Heart left ventricle (tissue), 16 donors: ENCODE measurements around the gene PCSK6. TPM values are rescaled to one million over a fixed set of nuclear protein-coding genes. Genes with fewer than 3 reads are reported as not detected.

Experiments
- ATAC-seq, 4 donors: fragments of 200-7000 bp; cut with Tn5 transposase; one replicate each; pipeline ENCODE4 v1.9.1; 2020 to 2022; ENCODE audit warnings: moderate library complexity in 4 of 4, mild to moderate bottlenecking in 3 of 4, moderate number of reproducible peaks in 1 of 4
- DNase-seq, 5 donors: peaks; one replicate each; pipeline ENCODE4 v3.0.0-alpha.2; 2020
- H3K27ac ChIP-seq, 12 donors: fragments of 200-600 bp; sonication (generic) in 4 of 12; one replicate each; pipeline versions ENCODE4 v1.5.0 to v1.8.0; 2016 to 2022; ENCODE audit warnings: mild to moderate bottlenecking in 2 of 12
- H3K27me3 ChIP-seq, 9 donors: fragments of 200-600 bp; sonication (generic) in 2 of 9; one replicate each; pipeline versions ENCODE4 v1.5.1 to v1.8.0; 2016 to 2022; ENCODE audit warnings: mild to moderate bottlenecking in 3 of 9
- H3K36me3 ChIP-seq, 9 donors: fragments of 200-600 bp; sonication (generic) in 2 of 9; one replicate each; pipeline versions ENCODE4 v1.5.0 to v1.8.0; 2018 to 2022; ENCODE audit warnings: mild to moderate bottlenecking in 2 of 9
- H3K4me1 ChIP-seq, 12 donors: fragments of 200-600 bp; sonication (generic) in 4 of 12; one replicate each; pipeline versions ENCODE4 v1.5.0 to v1.8.0; 2016 to 2022; ENCODE audit warnings: mild to moderate bottlenecking in 3 of 12
- H3K4me3 ChIP-seq, 12 donors: fragments of 200-600 bp; sonication (generic) in 4 of 12; one replicate each; pipeline versions ENCODE4 v1.5.0 to v1.8.0; 2017 to 2022; ENCODE audit warnings: mild to moderate bottlenecking in 9 of 12, moderate library complexity in 4 of 12
- H3K9me3 ChIP-seq, 12 donors: fragments of 200-600 bp; sonication (generic) in 4 of 12; one replicate each; pipeline versions ENCODE4 v1.5.0 to v1.8.0; 2016 to 2022; ENCODE audit warnings: mild to moderate bottlenecking in 1 of 12
- POLR2A ChIP-seq, 2 donors: fragments of 450-650 bp; IDR thresholded peaks; one replicate each; pipeline ENCODE4 v1.6.1; 2017; ENCODE audit warnings: antibody characterized with exemption in 2 of 2, mild to moderate bottlenecking in 2 of 2, moderate library complexity in 2 of 2
- WGBS, 4 donors: extraction: QIAGEN DNeasy Blood & Tissue Kit in 2 of 4; methylation state at CpG; one replicate each; pipeline versions ENCODE4 v1.1.5 to v1.1.7; 2013 to 2018; 5-methylcytosine and 5-hydroxymethylcytosine counted together
- intact Hi-C, 10 donors: fragments of 100-400 bp; cut with DNase I; formaldehyde crosslinking; loops; one replicate each; pipeline versions ENCODE4 v1.11.1 to v1.14.2; 2022
- polyA plus RNA-seq, 2 donors: library from polyadenylated mRNA; stranded (reverse); fragments of 200-250 nt; gene quantifications; one replicate each; pipeline ENCODE4 v1.2.3, GENCODE V29; 2013
- total RNA-seq, 9 donors: library from RNA; depleted of rRNA in 2 of 9; stranded (reverse); fragments of >200 nt in 2 of 9; fragmentation: NEBNext Ultra II Directional in 3 of 9; extraction: Animal tissue kit (Norgen Biotek cat#: 25700) in 3 of 9; gene quantifications; one replicate each; pipeline versions ENCODE4 v1.1.0 to v1.2.4, GENCODE V29; 2016 to 2023
- TF ChIP-seq, protein P1 (sequence below), 12 donors: fragments of 200-600 bp; sonication (generic) in 4 of 12; IDR thresholded peaks; one replicate each; pipeline versions ENCODE4 v1.5.0 to v1.8.0; 2018 to 2022; ENCODE audit warnings: antibody characterized with exemption in 12 of 12, mild to moderate bottlenecking in 5 of 12
- donor health status: ischemic (EF 13 %, LVEDD 7.1; RV severe dilation, severe dysfunction).
- donor health status: healthy with polysubstance abuse.
- donor health status: DM: no; HTN: yes; CAD: no.
- donor health status: DM: no; HTN: no; CAD: no.
- donor health status: ischemic (EF 25% LVEDD 6.9; RV normal size, moderate dysfunction).
- donor health status: ischemic (EF 25% LVEDD 5.7; RV mildly dilated, moderate dysfunction).
- donor health status: healthy.
- donor health status: DM: yes; HTN: yes; CAD: no.
- donor health status: ischemic (EF 35%, LVEDD 5.7; RV mildly dilated, moderate dysfunction).
- donor health status: nonischemic (EF 11% LVEDD 7.7; RV severe dilation, severe dysfunction).
- donor health status: DM: yes; HTN: yes; CAD: no.
- donor health status: PGD.
- donor health status: ischemic (EF 29% LVEDD 5.4; RV normal size, mild dysfunction).
- donor health status: nonischemic (EF 23%, LVEDD 6.1; RV moderate dilation, normal function).

PCSK6 gene
- total and polyA plus RNA-seq, 11 donors, result 7.3 to 41.7 (median 22.3) TPM

GRCh38 chr15:101266034-101266433 lies 223.5 kb downstream of the PCSK6 start:
- Histone ChIP-seq H3K27me3 (no peaks in the 10 kb centered on the region), H3K9me3 (no peaks in the 10 kb centered on the region), H3K36me3 (peaks cover 0 to 22% (median 15%) of the 10 kb centered on the region in 9 donors), H3K4me3 (no peak overlapping the region), H3K4me1 (peaks cover 0 to 38% (median 12%) of the 10 kb centered on the region in 12 donors), H3K27ac (peak overlapping the region in 4 of 12 donors; percentile 55 to 81 (median 64))
- intact Hi-C loops, result loop anchor here in 4 of 10 donors (10.0 kb wide), 3 partner anchors 351 to 661 kb away; partner anchors contain the start of genes ASB7 (in 2 of the 4), LINS1 (in 2 of the 4) and LRRK1 (in 1 of the 4)
- DNase-seq (no peak), ATAC-seq (no peak)
- TF ChIP-seq, protein P1, sequence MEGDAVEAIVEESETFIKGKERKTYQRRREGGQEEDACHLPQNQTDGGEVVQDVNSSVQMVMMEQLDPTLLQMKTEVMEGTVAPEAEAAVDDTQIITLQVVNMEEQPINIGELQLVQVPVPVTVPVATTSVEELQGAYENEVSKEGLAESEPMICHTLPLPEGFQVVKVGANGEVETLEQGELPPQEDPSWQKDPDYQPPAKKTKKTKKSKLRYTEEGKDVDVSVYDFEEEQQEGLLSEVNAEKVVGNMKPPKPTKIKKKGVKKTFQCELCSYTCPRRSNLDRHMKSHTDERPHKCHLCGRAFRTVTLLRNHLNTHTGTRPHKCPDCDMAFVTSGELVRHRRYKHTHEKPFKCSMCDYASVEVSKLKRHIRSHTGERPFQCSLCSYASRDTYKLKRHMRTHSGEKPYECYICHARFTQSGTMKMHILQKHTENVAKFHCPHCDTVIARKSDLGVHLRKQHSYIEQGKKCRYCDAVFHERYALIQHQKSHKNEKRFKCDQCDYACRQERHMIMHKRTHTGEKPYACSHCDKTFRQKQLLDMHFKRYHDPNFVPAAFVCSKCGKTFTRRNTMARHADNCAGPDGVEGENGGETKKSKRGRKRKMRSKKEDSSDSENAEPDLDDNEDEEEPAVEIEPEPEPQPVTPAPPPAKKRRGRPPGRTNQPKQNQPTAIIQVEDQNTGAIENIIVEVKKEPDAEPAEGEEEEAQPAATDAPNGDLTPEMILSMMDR (IDR thresholded peaks at IDR 0.05), result no peak
- no peak for TF ChIP-seq POLR2A (IDR thresholded peaks at IDR 0.05)
- 62 to 70% (median 66%) methylated on average over 3 of the region's 3 CpGs for WGBS, 4 donors

- WGBS, 4 donors, result 79 to 87% (median 81%) methylated on average over 16 to 17 of the region's 17 CpGs
- Histone ChIP-seq H3K4me3 (no peak overlapping the region), H3K27me3 (no peaks in the 10 kb centered on the region), H3K36me3 (peaks cover 0 to 12% (median 6%) of the 10 kb centered on the region in 9 donors), H3K9me3 (no peaks in the 10 kb centered on the region), H3K27ac (peak overlapping the region in 1 of 12 donors; percentile 81), H3K4me1 (peaks cover 0 to 38% (median 12%) of the 10 kb centered on the region in 12 donors)
- DNase-seq (no peak), ATAC-seq (peak in 1 of 4 donors; percentile 39)
- intact Hi-C loops, result loop anchor here in 4 of 10 donors (10.0 kb wide), 3 partner anchors 350 to 660 kb away; partner anchors contain the start of genes ASB7 (in 2 of the 4), LINS1 (in 2 of the 4) and LRRK1 (in 1 of the 4)
- TF ChIP-seq POLR2A (IDR thresholded peaks at IDR 0.05), result no peak
- TF ChIP-seq, protein P1 (IDR thresholded peaks at IDR 0.05), result no peak
Measured at GRCh38 chr15:101264911-101265641, 224.4 kb downstream of the PCSK6 start.

- ATAC-seq (no peak), DNase-seq (no peak)
- intact Hi-C loops, result loop anchor here in 4 of 10 donors (10.0 kb wide), 3 partner anchors 349 to 659 kb away; partner anchors contain the start of genes ASB7 (in 2 of the 4), LINS1 (in 2 of the 4) and LRRK1 (in 1 of the 4)
- Histone ChIP-seq H3K4me3 (no peak overlapping the region), H3K36me3 (peaks cover 0 to 3% (median 0%) of the 10 kb centered on the region in 9 donors), H3K4me1 (peaks cover 0 to 38% (median 12%) of the 10 kb centered on the region in 12 donors), H3K9me3 (no peaks in the 10 kb centered on the region), H3K27ac (peak overlapping the region in 1 of 12 donors; percentile 81), H3K27me3 (no peaks in the 10 kb centered on the region)
- TF ChIP-seq, protein P1 (IDR thresholded peaks at IDR 0.05), result no peak
- no peak for TF ChIP-seq POLR2A (IDR thresholded peaks at IDR 0.05)
- WGBS, 4 donors, result 90 to 94% (median 92%) methylated on average over 4 of the region's 4 CpGs
Measured at GRCh38 chr15:101264011-101264410, 225.5 kb downstream of the PCSK6 start.

DNA sequence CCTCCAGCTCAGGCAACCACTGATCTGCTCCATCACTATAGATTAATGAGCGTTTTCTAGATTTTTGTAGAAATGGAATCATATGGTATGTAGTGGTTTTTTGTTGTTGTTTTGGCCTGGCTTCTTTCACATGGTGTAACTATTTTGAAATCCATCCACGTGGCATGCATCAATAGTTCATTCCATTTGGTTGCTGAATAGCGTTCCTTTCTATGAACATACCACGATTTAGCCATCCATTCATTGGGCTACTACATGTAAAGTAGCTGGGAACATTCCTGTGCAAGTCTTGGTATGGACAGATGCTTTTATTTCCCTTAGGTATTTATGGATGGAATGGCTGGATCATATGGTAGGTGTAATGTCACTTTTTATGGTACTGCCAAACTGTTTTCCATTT lies 227.0 kb downstream of the PCSK6 start:
- TF ChIP-seq POLR2A (IDR thresholded peaks at IDR 0.05), result no peak
- TF ChIP-seq, protein P1 (IDR thresholded peaks at IDR 0.05), result no peak
- H3K4me1 ChIP-seq, result peaks cover 0 to 38% (median 13%) of the 10 kb centered on the region in 12 donors
- H3K27ac ChIP-seq, result no peak overlapping the region
- no peaks in the 10 kb centered on the region for H3K36me3 ChIP-seq
- WGBS, 4 donors, result 90 to 92% (median 91%) methylated on average over 4 of the region's 4 CpGs
- DNase-seq (no peak), ATAC-seq (no peak)
- no peak overlapping the region for H3K4me3 ChIP-seq
- H3K9me3 ChIP-seq, result no peaks in the 10 kb centered on the region
- intact Hi-C loops, result loop anchor here in 4 of 10 donors (10.0 kb wide), 3 partner anchors 348 to 658 kb away; partner anchors contain the start of genes ASB7 (in 2 of the 4), LINS1 (in 2 of the 4) and LRRK1 (in 1 of the 4)
- H3K27me3 ChIP-seq, result no peaks in the 10 kb centered on the region
